ENCODE data around the gene EFCAB7.
A peak's percentile ranks its signal among the peaks of the same experiment; 100 is the strongest.

EFCAB7 gene

GRCh38 chr1:63607322-63607721, 84.0 kb downstream of the EFCAB7 start:
- H3K27me3 ChIP-seq (ENCODE audit: control insufficient read depth, insufficient read depth, low read length), result no peaks in the 10 kb centered on the region
- no peaks in the 10 kb centered on the region for H3K9me3 ChIP-seq (replicated peaks; ENCODE audit: low read length)
- H3K4me3 ChIP-seq (ENCODE audit: low read length), result no peak overlapping the region
- no peak overlapping the region for H3K9ac ChIP-seq (ENCODE audit: low read depth, low read length)
- no peaks in the 10 kb centered on the region for H3K36me3 ChIP-seq (ENCODE audit: insufficient read depth, low read length)
- H3K4me1 ChIP-seq (ENCODE audit: control insufficient read depth, insufficient read depth, low read length), result peaks cover 5% of the 10 kb centered on the region
- H3K4me2 ChIP-seq (ENCODE audit: low read length), result no peak overlapping the region

- no peaks in the 10 kb centered on the region for H3K9me3 ChIP-seq (replicated peaks; ENCODE audit: low read length)
- no peak overlapping the region for H3K4me2 ChIP-seq (ENCODE audit: low read length)
- no peak overlapping the region for H3K4me3 ChIP-seq (ENCODE audit: low read length)
- H3K9ac ChIP-seq (ENCODE audit: low read depth, low read length), result no peak overlapping the region
- H3K4me1 ChIP-seq (ENCODE audit: control insufficient read depth, insufficient read depth, low read length), result peaks cover 5% of the 10 kb centered on the region
- no peaks in the 10 kb centered on the region for H3K36me3 ChIP-seq (ENCODE audit: insufficient read depth, low read length)
- H3K27me3 ChIP-seq (ENCODE audit: control insufficient read depth, insufficient read depth, low read length), result no peaks in the 10 kb centered on the region
Measured at GRCh38 chr1:63611231-63611630, 87.9 kb downstream of the EFCAB7 start.

- Histone ChIP-seq H3K9me3 (replicated peaks; ENCODE audit: low read length) (no peaks in the 10 kb centered on the region), H3K4me3 (ENCODE audit: low read length) (no peak overlapping the region), H3K4me2 (ENCODE audit: low read length) (no peak overlapping the region), H3K36me3 (ENCODE audit: insufficient read depth, low read length) (no peaks in the 10 kb centered on the region), H3K4me1 (ENCODE audit: control insufficient read depth, insufficient read depth, low read length) (peaks cover 5% of the 10 kb centered on the region), H3K9ac (ENCODE audit: low read depth, low read length) (no peak overlapping the region), H3K27me3 (ENCODE audit: control insufficient read depth, insufficient read depth, low read length) (no peaks in the 10 kb centered on the region)
Measured at GRCh38 chr1:63612564-63612963, 89.2 kb downstream of the EFCAB7 start.

- no peaks in the 10 kb centered on the region for H3K36me3 ChIP-seq (ENCODE audit: insufficient read depth, low read length)
- H3K4me3 ChIP-seq (ENCODE audit: low read length), result no peak overlapping the region
- no peaks in the 10 kb centered on the region for H3K9me3 ChIP-seq (replicated peaks; ENCODE audit: low read length)
- H3K27me3 ChIP-seq (ENCODE audit: control insufficient read depth, insufficient read depth, low read length), result no peaks in the 10 kb centered on the region
- no peak overlapping the region for H3K9ac ChIP-seq (ENCODE audit: low read depth, low read length)
- peaks cover 7% of the 10 kb centered on the region for H3K4me1 ChIP-seq (ENCODE audit: control insufficient read depth, insufficient read depth, low read length)
- no peak overlapping the region for H3K4me2 ChIP-seq (ENCODE audit: low read length)
Measured at GRCh38 chr1:63612971-63613370, 89.6 kb downstream of the EFCAB7 start.

GRCh38 chr1:63615768-63616420, 92.6 kb downstream of the EFCAB7 start:
- H3K4me3 ChIP-seq (ENCODE audit: low read length), result no peak overlapping the region
- H3K9ac ChIP-seq (ENCODE audit: low read depth, low read length), result peak overlapping the region; percentile 33
- H3K4me2 ChIP-seq (ENCODE audit: low read length), result no peak overlapping the region
- no peaks in the 10 kb centered on the region for H3K9me3 ChIP-seq (replicated peaks; ENCODE audit: low read length)
- peaks cover 6% of the 10 kb centered on the region for H3K4me1 ChIP-seq (ENCODE audit: control insufficient read depth, insufficient read depth, low read length)
- H3K27me3 ChIP-seq (ENCODE audit: control insufficient read depth, insufficient read depth, low read length), result no peaks in the 10 kb centered on the region
- H3K36me3 ChIP-seq (ENCODE audit: insufficient read depth, low read length), result no peaks in the 10 kb centered on the region

GRCh38 chr1:63617450-63617849, 94.1 kb downstream of the EFCAB7 start:
- Histone ChIP-seq H3K4me2 (ENCODE audit: low read length) (no peak overlapping the region), H3K4me1 (ENCODE audit: control insufficient read depth, insufficient read depth, low read length) (peaks cover 3% of the 10 kb centered on the region), H3K9ac (ENCODE audit: low read depth, low read length) (no peak overlapping the region), H3K4me3 (ENCODE audit: low read length) (no peak overlapping the region), H3K9me3 (replicated peaks; ENCODE audit: low read length) (no peaks in the 10 kb centered on the region), H3K27me3 (ENCODE audit: control insufficient read depth, insufficient read depth, low read length) (no peaks in the 10 kb centered on the region), H3K36me3 (ENCODE audit: insufficient read depth, low read length) (no peaks in the 10 kb centered on the region)

- no peaks in the 10 kb centered on the region for H3K36me3 ChIP-seq (ENCODE audit: insufficient read depth, low read length)
- H3K27me3 ChIP-seq (ENCODE audit: control insufficient read depth, insufficient read depth, low read length), result no peaks in the 10 kb centered on the region
- H3K9me3 ChIP-seq (replicated peaks; ENCODE audit: low read length), result no peaks in the 10 kb centered on the region
- H3K4me2 ChIP-seq (ENCODE audit: low read length), result no peak overlapping the region
- H3K4me3 ChIP-seq (ENCODE audit: low read length), result no peak overlapping the region
- no peak overlapping the region for H3K9ac ChIP-seq (ENCODE audit: low read depth, low read length)
- H3K4me1 ChIP-seq (ENCODE audit: control insufficient read depth, insufficient read depth, low read length), result peaks cover 3% of the 10 kb centered on the region
Measured at GRCh38 chr1:63618011-63618410, 94.7 kb downstream of the EFCAB7 start.

- no peaks in the 10 kb centered on the region for H3K36me3 ChIP-seq (ENCODE audit: insufficient read depth, low read length)
- H3K9ac ChIP-seq (ENCODE audit: low read depth, low read length), result no peak overlapping the region
- peaks cover 3% of the 10 kb centered on the region for H3K4me1 ChIP-seq (ENCODE audit: control insufficient read depth, insufficient read depth, low read length)
- no peaks in the 10 kb centered on the region for H3K27me3 ChIP-seq (ENCODE audit: control insufficient read depth, insufficient read depth, low read length)
- no peak overlapping the region for H3K4me2 ChIP-seq (ENCODE audit: low read length)
- H3K9me3 ChIP-seq (replicated peaks; ENCODE audit: low read length), result no peaks in the 10 kb centered on the region
- no peak overlapping the region for H3K4me3 ChIP-seq (ENCODE audit: low read length)
Measured at GRCh38 chr1:63619558-63619957, 96.2 kb downstream of the EFCAB7 start.

- Histone ChIP-seq H3K9me3 (replicated peaks; ENCODE audit: low read length) (no peaks in the 10 kb centered on the region), H3K27me3 (ENCODE audit: control insufficient read depth, insufficient read depth, low read length) (no peaks in the 10 kb centered on the region), H3K36me3 (ENCODE audit: insufficient read depth, low read length) (no peaks in the 10 kb centered on the region), H3K4me3 (ENCODE audit: low read length) (no peak overlapping the region), H3K9ac (ENCODE audit: low read depth, low read length) (no peak overlapping the region), H3K4me1 (ENCODE audit: control insufficient read depth, insufficient read depth, low read length) (peaks cover 12% of the 10 kb centered on the region), H3K4me2 (ENCODE audit: low read length) (no peak overlapping the region)
Measured at GRCh38 chr1:63620671-63621070, 97.3 kb downstream of the EFCAB7 start.

- Histone ChIP-seq H3K9me3 (replicated peaks; ENCODE audit: low read length) (no peaks in the 10 kb centered on the region), H3K4me1 (ENCODE audit: control insufficient read depth, insufficient read depth, low read length) (peaks cover 13% of the 10 kb centered on the region), H3K27me3 (ENCODE audit: control insufficient read depth, insufficient read depth, low read length) (no peaks in the 10 kb centered on the region), H3K4me3 (ENCODE audit: low read length) (no peak overlapping the region), H3K9ac (ENCODE audit: low read depth, low read length) (no peak overlapping the region), H3K4me2 (ENCODE audit: low read length) (no peak overlapping the region), H3K36me3 (ENCODE audit: insufficient read depth, low read length) (no peaks in the 10 kb centered on the region)
Measured at GRCh38 chr1:63621075-63621474, 97.8 kb downstream of the EFCAB7 start.

GRCh38 chr1:63621698-63622097, 98.4 kb downstream of the EFCAB7 start:
- no peaks in the 10 kb centered on the region for H3K9me3 ChIP-seq (replicated peaks; ENCODE audit: low read length)
- peaks cover 13% of the 10 kb centered on the region for H3K4me1 ChIP-seq (ENCODE audit: control insufficient read depth, insufficient read depth, low read length)
- no peak overlapping the region for H3K4me3 ChIP-seq (ENCODE audit: low read length)
- no peaks in the 10 kb centered on the region for H3K27me3 ChIP-seq (ENCODE audit: control insufficient read depth, insufficient read depth, low read length)
- H3K36me3 ChIP-seq (ENCODE audit: insufficient read depth, low read length), result no peaks in the 10 kb centered on the region
- no peak overlapping the region for H3K9ac ChIP-seq (ENCODE audit: low read depth, low read length)
- H3K4me2 ChIP-seq (ENCODE audit: low read length), result no peak overlapping the region
